ENCODE measurements around the gene TRIO.

GRCh38 chr5:14171046-14171445, 27.9 kb downstream of the TRIO start:
- TF ChIP-seq MAX (CRISPR knock-in tag; IDR thresholded peaks at IDR 0.05) (no peak), CTCF (IDR thresholded peaks at IDR 0.05) (no peak), ATF6 (CRISPR knock-in tag; IDR thresholded peaks at IDR 0.05) (no peak), USF2 (CRISPR knock-in tag; IDR thresholded peaks at IDR 0.05) (no peak)
